ENCODE measurements around the gene HSPA1L. TPM values are rescaled to one million over a fixed set of nuclear protein-coding genes. Genes with fewer than 3 reads are reported as not detected.

HSPA1L gene
- polyA plus RNA-seq, 1 donor (not counting 4 experiments of a cell fraction or from before 2014, with no cell fraction given) = 0.60 TPM

- Histone ChIP-seq H3K9ac (ENCODE audit: control insufficient read depth, extremely low read depth, insufficient read depth, low read length) (no peak overlapping the region), H2AFZ (ENCODE audit: control insufficient read depth, low read length) (no peak overlapping the region), H3K4me3 (ENCODE audit: control insufficient read depth in 2 of 3, extremely low read depth in 1 of 3, insufficient read depth in 2 of 3, low read depth in 1 of 3, low read length in 3 of 3) (no peak overlapping the region), H3K79me2 (ENCODE audit: control insufficient read depth, insufficient read depth, low read length) (no peaks in the 10 kb centered on the region), H4K20me1 (ENCODE audit: control insufficient read depth, extremely low read depth, insufficient read depth, low read length) (no peaks in the 10 kb centered on the region), H3K27me3 (ENCODE audit: control insufficient read depth, extremely low read depth, insufficient read depth, low read length) (no peaks in the 10 kb centered on the region), H3K27ac (ENCODE audit: control insufficient read depth, insufficient read depth, low read length) (no peak overlapping the region), H3K36me3 (ENCODE audit: control insufficient read depth in 2 of 2, extremely low read depth in 1 of 2, insufficient read depth in 2 of 2, low read length in 2 of 2) (no peaks in the 10 kb centered on the region), H3K9me1 (ENCODE audit: control insufficient read depth, extremely low read depth, insufficient read depth, low read length) (no peaks in the 10 kb centered on the region), H3K9me3 (ENCODE audit: control insufficient read depth, low read depth, low read length) (no peaks in the 10 kb centered on the region), H3K4me1 (ENCODE audit: control insufficient read depth, extremely low read depth, insufficient read depth, low read length) (no peaks in the 10 kb centered on the region), H3K4me2 (ENCODE audit: control insufficient read depth, extremely low read depth, insufficient read depth, low read depth, low read length) (no peak overlapping the region)
- DNase-seq (ENCODE audit: low read depth, low spot score) (no peak), FAIRE-seq (no peak)
- no peak for TF ChIP-seq CTCF (optimal IDR thresholded peaks at IDR 0.05 in 1 of 3, IDR thresholded peaks at IDR 0.05 in 1 of 3, conservative IDR thresholded peaks at IDR 0.05 in 1 of 3; ENCODE audit: extremely low read depth in 1 of 3, insufficient read depth in 2 of 3, low read length in 3 of 3)
- no peak for TF ChIP-seq EZH2 (IDR thresholded peaks at IDR 0.05; ENCODE audit: low read length)
- dilution Hi-C loops (cut with MboI; ENCODE audit: extremely low pct_ligation_motif_present, low sequenced_read_pairs) = no loop called here
Observed at GRCh38 chr6:31847276-31847978, 32.3 kb upstream of the HSPA1L start.

GRCh38 chr6:31844507-31844906 lies 29.4 kb upstream of the HSPA1L start:
- dilution Hi-C loops (cut with MboI; ENCODE audit: extremely low pct_ligation_motif_present, low sequenced_read_pairs) = no loop called here
- no peaks in the 10 kb centered on the region for H3K79me2 ChIP-seq (ENCODE audit: control insufficient read depth, insufficient read depth, low read length)
- H2AFZ ChIP-seq (ENCODE audit: control insufficient read depth, low read length) = no peak overlapping the region
- no peaks in the 10 kb centered on the region for H3K27me3 ChIP-seq (ENCODE audit: control insufficient read depth, extremely low read depth, insufficient read depth, low read length)
- DNase-seq (ENCODE audit: low read depth, low spot score) (no peak), FAIRE-seq (no peak)
- no peaks in the 10 kb centered on the region for H3K9me3 ChIP-seq (ENCODE audit: control insufficient read depth, low read depth, low read length)
- peaks cover 5% of the 10 kb centered on the region for H4K20me1 ChIP-seq (ENCODE audit: control insufficient read depth, extremely low read depth, insufficient read depth, low read length)
- no peak overlapping the region for H3K4me2 ChIP-seq (ENCODE audit: control insufficient read depth, extremely low read depth, insufficient read depth, low read depth, low read length)
- no peak overlapping the region for H3K9ac ChIP-seq (ENCODE audit: control insufficient read depth, extremely low read depth, insufficient read depth, low read length)
- H3K4me1 ChIP-seq (ENCODE audit: control insufficient read depth, extremely low read depth, insufficient read depth, low read length) = no peaks in the 10 kb centered on the region
- no peaks in the 10 kb centered on the region for H3K9me1 ChIP-seq (ENCODE audit: control insufficient read depth, extremely low read depth, insufficient read depth, low read length)
- no peak overlapping the region for H3K4me3 ChIP-seq (ENCODE audit: control insufficient read depth in 2 of 3, extremely low read depth in 1 of 3, insufficient read depth in 2 of 3, low read depth in 1 of 3, low read length in 3 of 3)
- TF ChIP-seq EZH2 (IDR thresholded peaks at IDR 0.05; ENCODE audit: low read length) (no peak), CTCF (optimal IDR thresholded peaks at IDR 0.05 in 1 of 3, IDR thresholded peaks at IDR 0.05 in 1 of 3, conservative IDR thresholded peaks at IDR 0.05 in 1 of 3; ENCODE audit: extremely low read depth in 1 of 3, insufficient read depth in 2 of 3, low read length in 3 of 3) (no peak)
- H3K27ac ChIP-seq (ENCODE audit: control insufficient read depth, insufficient read depth, low read length) = no peak overlapping the region
- peaks cover 4 to 5% of the 10 kb centered on the region in 2 experiments for H3K36me3 ChIP-seq (ENCODE audit: control insufficient read depth in 2 of 2, extremely low read depth in 1 of 2, insufficient read depth in 2 of 2, low read length in 2 of 2)
